GM18499 (cell line): ENCODE measurements around the gene KCNQ5.
A peak's percentile ranks its signal among the peaks of the same experiment; 100 is the strongest.

ENCODE experiments used
- ATAC-seq: cut with Tn5 transposase; IDR thresholded peaks from one replicate; pipeline ENCODE4 v1.9.1; 2021; ENCODE audit warnings: moderate number of reproducible peaks; ENCODE audit not compliant: insufficient read depth, unreplicated experiment

The KCNQ5 gene

DNA sequence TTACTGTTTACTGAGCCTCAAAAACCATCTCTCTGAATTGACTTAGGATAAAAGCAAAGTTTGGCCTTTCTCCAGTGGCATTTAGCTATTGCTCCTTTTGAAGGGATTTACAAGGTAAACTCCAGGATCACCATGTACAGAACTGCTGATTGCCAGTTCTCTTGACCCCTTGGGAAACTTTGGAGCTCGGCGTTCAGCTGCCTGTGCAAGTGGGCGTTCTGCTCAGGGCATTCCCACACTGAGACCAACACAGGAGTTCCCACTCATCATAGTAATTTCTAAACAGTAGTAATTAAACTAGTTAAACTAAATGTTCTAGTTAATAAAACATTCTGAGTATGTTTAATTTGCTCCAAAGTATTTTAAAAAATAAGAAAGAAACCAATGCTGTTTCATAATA, 14.9 kb downstream of the KCNQ5 start:
- no peak for ATAC-seq

GRCh38 chr6:72639920-72640614, 18.2 kb downstream of the KCNQ5 start:
- ATAC-seq = no peak

- no peak for ATAC-seq
Observed at GRCh38 chr6:72640615-72640930, 18.7 kb downstream of the KCNQ5 start.

DNA sequence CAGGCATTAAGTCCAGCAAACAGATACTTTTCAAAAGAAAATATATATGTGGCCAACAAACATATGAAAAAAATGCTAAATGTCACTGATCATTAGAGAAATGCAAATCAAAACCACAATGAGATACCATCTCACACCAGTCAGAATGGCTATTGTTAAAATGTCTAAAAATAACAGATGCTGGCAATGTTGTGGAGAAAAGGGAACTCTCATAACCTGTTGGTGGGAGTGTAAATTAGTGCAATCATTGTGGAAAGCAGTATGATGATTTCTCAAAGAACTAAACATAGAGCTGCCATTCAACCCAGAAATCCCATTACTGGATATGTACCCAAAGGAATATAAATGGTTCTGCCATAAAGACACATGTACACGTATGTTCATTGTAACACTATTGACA, 20.6 kb downstream of the KCNQ5 start:
- no peak for ATAC-seq

DNA sequence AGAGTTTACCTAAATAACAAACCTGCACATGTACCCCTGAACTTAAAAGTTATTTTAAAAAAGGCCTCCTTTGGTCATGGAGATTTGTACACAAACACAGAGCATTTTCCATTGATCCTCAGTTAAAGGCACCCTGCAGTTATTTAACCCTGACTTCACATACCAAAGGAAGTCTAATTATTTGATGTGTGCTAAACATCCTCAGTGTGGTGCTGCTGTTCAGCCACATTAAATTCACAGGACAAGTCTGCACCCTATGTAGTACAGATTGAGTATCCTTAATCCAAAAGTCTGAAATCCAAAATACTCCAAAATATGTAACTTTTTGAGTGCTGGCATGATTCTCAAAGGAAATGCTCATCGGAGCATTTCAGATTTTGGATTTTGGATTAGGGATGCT, 21.4 kb downstream of the KCNQ5 start:
- ATAC-seq = no peak

- ATAC-seq = no peak
Observed at GRCh38 chr6:72646604-72647485, 25.0 kb downstream of the KCNQ5 start.

DNA sequence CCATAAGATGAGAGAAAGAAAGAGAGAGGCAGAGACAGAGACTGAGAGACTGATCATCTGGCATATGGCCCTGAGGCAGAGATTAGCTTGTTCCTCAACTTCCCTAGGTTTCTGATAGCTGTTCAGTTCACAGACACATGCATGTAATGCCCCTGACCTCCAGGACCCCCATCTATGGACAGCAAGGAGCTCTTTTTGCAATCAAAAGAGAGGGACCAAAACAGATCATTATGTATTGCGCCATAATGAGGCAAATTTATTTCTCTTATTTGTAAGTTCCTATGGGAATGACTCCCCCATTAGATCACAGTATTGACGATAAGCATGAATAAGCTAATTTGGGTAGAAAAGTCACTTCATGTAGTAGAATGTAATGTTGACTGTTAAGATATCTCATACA, 25.6 kb downstream of the KCNQ5 start:
- ATAC-seq = no peak

- ATAC-seq = peak; percentile 69
Observed at GRCh38 chr6:72649032-72649984, 27.4 kb downstream of the KCNQ5 start.

- no peak for ATAC-seq
Observed at GRCh38 chr6:72650081-72650745, 28.3 kb downstream of the KCNQ5 start.

DNA sequence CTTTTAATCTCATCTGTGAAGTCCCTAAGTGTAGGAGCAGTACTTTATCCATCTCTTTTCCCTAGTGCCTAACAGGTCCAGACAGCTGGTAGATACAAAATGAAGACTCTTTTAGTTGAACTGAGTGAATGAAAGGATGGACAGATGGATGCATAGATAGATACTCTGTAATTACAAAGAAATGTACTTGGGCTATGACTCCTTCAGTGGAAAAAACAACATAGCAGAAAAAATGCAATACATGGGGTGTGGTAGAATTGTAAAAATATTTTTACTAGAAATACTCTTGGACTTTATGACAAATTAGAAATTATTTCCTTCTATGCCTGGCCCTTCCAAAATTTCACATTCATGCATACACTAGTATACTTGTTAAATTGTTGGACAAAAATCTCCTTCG, 29.3 kb downstream of the KCNQ5 start:
- no peak for ATAC-seq

GRCh38 chr6:72651967-72652956, 30.4 kb downstream of the KCNQ5 start:
- no peak for ATAC-seq

GRCh38 chr6:72653026-72653425, 31.2 kb downstream of the KCNQ5 start:
- no peak for ATAC-seq

GRCh38 chr6:72654071-72654621, 32.3 kb downstream of the KCNQ5 start:
- ATAC-seq = peak; percentile 65

- ATAC-seq = no peak
Observed at GRCh38 chr6:72657407-72658197, 35.7 kb downstream of the KCNQ5 start.

GRCh38 chr6:72659754-72660153, 37.9 kb downstream of the KCNQ5 start:
- no peak for ATAC-seq

- ATAC-seq = no peak
Observed at GRCh38 chr6:72661411-72661810, 39.5 kb downstream of the KCNQ5 start.

GRCh38 chr6:72665599-72665998, 43.7 kb downstream of the KCNQ5 start:
- ATAC-seq = no peak

DNA sequence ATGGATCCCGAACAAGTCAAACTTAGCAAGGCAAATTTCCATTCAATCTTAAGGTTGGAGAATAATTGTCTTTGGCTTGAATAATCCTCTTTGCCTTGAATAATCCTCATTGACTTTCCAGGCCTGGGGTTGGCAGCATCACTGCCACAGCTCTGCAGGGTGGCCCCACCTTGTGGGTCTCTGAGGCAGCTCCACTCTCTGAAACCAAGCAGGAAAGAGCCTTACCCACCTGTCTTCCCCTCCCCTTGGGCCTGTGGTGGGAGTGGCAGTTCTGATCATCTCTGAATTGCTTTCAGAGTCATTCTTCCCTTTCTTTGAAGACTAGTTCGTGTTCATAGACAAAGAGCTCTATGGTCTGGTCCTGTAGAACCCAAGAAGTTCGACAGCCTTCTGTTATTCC, 47.5 kb downstream of the KCNQ5 start:
- no peak for ATAC-seq
